SW 1271 (cell line): ENCODE measurements around the gene PPP2R5E.
"Not testable (repeated sequence)": the region's sequence is repeated elsewhere in the genome, so short reads cannot be mapped to it uniquely, and the experiment has no call there.

ENCODE experiments used
- DNase-seq, 2 experiments: peaks; one replicate each; lab custom pipeline; 2025; lab: John Stamatoyannopoulos, UW

The PPP2R5E gene

DNA sequence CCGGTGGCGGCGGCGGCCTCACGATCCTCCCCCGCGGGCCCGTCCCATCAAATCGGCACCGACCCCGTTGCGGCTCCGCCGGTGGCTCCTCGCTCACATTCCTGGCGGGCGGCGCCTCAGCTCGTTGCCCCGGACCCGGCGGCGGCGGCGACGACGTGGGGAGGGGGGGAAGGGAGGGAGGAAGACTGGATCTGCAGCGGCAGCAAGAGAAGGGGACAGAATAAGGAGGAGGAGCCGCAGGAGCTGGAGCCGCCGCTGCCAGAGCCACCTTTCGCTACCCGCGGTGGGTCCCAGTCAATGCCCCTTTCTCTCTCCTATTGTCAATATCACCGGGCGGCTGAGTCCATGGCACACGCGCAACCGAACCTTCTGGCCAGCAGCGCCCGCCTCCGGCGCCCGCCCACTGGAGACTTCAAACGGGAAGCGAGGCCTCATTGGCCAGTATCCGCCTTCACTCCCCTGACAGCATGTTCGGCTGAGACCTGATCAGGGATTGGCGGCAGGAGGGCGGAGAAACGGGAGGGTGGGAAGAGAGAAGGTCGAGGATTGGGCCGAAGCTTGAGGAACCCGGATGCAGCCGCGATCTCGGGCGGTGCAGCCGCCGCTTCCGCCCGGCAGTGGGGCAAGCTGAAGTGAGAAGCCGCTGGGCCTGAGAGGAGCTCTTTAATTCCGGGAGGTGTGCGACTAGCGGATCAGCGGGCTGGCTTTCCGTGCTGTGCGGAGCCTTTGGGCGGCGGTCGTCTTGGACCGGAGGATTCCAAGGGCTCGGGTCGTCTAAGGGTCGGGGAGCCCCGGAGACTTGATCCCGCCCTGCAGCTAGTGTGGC is at the start of gene PPP2R5E:
Gene PPP2R5E, minus strand, starts transcription at position 378 of the 826 bp plus-strand sequence. CDS start 3,692 bp downstream, outside the sequence.
- peak; percentile 97 to 98 for DNase-seq

DNA sequence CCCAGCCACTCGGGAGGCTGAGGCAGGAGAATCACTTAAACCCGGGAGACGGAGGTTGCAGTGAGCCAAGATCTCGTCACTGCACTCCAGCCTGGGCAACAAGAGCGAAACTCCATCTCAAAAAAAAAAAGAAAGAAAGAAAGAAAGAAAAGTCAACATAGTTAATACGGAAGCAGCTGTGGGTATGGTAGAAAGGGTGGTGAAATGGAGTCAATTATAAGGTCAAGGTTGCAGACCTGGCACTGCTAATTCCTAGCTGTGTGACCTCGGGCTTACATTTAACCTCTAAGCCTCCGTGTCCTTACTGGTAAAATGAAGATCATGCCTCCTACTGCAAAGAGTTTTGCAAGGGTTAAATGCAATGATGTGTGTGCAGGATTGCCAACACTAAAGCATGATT is 39.9 kb upstream of the PPP2R5E start:
- not testable (repeated sequence) for DNase-seq

- no peak for DNase-seq
These were observed 38.3 kb upstream of the PPP2R5E start for GRCh38 chr14:63581491-63581890.

- DNase-seq = no peak
These were observed 35.1 kb upstream of the PPP2R5E start for GRCh38 chr14:63578300-63578699.

DNA sequence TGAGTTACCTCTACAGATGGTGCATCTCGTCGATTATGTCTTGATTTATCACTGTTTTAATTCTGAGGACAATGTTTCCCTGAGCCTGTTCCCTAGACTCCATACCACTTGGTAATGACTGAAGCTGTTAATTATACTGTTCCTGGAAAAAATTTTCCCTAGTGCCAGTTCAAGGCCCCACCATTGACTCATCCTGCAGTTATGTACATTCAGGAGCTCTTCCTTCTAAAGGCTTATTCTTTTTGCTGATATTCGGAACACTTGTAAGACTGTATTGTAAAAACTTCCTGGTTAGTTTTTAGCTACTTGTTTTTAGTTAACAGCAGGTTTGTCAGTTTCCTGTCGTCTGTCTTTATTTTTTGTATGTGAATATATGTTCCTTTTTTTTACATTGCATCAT is 30.4 kb upstream of the PPP2R5E start:
- peak in 1 of 2 experiments; percentile 5 for DNase-seq

DNA sequence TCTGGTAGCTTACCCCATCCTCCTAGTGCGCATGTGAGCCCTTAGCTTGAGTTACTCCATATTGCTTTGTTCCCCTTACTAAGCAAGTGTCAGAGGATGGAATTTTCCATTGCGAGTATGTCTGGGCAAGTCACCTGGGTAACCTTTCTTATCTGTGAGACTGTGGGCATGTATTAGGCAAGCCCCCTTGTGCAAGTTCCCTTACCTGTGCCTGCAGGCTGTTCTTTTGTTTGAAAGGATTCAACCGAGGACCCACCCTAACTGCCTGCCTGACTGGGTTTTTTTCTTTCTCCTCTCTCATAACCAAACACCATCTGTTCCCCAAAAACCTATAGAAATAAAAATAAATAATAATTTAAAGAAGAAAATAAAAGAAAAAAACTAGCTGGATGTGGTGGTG is 22.3 kb upstream of the PPP2R5E start:
- DNase-seq = no peak

DNA sequence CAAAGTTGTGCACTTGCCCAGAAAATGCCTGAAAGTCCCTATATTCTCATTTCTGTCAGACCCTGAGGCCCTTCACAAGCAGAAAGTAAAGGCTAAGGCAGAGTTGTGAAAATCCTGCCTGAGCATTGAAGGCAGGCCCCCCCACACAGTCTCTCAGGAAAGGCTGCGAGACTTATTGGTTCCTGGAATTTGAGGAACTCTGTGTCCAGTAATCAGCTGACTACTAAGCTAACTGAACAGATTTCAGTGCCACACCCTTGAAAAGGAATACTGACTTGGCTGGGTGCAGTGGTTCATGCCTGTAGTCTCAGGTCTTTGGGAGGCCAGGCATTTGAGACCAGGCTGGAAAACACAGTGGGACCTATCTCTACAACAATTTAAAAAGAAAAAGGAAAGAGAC is 21.1 kb upstream of the PPP2R5E start:
- DNase-seq = no peak

- DNase-seq = peak in 1 of 2 experiments; percentile 34
These were observed 20.3 kb upstream of the PPP2R5E start for GRCh38 chr14:63563370-63564026.

DNA sequence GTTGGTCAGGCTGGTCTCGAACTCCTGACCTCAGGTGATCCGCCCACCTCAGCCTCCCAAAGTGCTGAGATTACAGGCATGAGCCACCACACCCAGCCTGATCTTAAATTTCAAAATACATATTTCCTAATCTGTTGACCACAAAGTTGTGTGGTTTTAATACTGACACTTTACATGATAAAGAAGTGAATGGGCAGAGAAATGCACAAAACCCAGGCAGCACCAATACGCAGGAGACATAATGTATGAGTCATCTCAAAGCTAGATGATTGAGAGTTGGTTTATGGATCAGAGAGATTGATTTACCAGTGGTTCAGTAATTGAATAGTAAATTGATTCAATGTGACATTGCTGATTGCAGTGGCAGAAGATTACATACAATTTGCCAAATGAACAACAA is 19.2 kb upstream of the PPP2R5E start:
- no peak for DNase-seq

GRCh38 chr14:63555572-63555971 is 12.4 kb upstream of the PPP2R5E start:
- DNase-seq = no peak

DNA sequence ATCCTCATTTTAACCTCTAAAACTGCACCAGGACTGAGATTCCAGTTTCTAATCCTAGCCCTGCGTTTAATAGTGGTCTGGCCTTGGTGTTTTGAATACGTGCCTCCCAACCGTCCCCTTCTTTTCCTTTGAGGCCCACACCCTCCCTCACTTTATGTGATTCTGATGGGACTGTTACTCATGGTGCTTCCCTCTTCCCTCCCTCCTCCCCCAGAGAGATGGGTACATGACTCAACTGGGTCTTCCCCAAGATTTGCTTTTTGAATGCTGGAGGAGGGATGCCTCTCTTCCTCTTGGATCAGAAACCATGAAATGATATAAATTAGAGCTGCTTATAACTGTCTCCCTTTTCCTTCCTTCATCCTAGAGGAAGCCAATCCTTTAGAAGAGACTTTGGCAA is 8.2 kb upstream of the PPP2R5E start:
- DNase-seq = no peak

DNA sequence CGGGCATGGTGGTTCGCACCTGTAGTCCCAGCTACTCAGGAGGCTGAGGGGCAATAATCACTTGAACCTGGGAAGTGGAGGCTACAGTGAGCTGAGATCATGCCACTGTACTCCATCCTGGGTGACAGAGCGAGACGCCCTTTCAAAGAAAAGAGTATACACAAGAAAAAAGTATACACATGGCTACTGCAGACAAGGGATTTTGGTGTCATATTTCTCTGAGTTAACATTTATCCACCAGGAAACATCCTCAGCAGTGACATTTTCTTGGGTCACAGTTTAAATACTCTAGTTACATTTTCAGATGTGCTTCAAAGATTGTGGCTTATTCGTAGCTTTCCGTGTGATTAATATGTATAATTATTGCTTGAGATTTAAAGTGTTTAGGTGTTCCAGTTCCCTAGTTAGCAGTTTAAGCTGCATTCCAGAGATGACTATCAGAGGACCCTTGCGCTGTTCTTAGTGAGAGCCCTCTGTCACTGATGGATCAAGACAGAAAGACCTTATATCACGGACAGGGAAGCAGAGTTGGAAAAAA is 4.7 kb upstream of the PPP2R5E start:
- no peak for DNase-seq

DNA sequence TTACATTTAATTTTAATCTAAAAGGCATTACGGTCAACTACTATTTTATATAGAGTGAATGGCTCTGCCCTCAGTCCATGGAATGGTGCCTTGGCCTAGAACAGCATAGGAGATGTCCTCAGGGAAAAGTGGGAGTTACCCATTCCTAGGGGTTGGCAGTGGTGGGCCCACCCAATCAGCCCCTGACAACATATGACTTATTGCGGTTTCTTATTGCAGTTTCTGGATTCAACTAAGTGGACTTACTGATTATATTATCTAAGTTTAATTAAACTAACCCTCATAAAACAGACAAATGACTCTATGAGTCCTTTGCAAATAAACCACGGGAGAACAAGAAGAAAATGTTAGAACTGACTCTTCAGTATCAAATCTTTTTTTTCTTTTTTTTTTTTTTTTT is 2.3 kb upstream of the PPP2R5E start:
- DNase-seq = no peak

DNA sequence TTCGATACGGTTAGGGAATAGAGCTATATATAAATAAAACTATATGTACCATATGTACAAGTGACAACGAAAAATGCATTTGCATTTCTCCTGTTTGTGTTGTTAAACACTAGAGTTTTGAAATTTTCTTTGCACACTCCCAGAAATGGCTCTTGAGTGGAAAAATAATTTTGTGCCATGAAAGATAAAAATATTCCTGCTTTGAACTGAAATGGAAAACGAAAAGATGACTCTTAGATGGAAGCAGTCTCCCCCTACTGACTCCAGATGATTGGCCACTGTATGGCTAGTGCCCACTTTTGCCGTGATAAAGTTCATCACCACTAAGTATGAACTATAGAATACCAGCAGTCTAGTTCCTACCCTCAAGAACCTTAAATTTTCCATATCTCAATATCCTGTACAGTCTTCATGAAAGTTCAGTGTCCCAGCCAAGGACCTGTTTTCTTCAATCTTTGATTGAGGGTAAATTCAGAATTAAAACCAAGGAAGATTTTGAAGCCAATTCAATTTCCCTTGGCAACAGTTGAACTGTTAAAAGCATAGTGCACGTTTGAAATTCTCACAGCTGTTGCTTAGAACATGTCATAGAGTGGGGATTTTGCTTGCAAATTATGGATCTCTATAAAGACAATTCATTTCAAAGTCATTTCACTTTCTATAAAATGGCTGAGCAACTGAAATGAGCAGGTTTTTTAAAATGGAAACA is 1.6 kb upstream of the PPP2R5E start:
- DNase-seq = peak in 1 of 2 experiments; percentile 39

GRCh38 chr14:63543826-63544406 is 739 bp upstream of the PPP2R5E start:
- DNase-seq = peak in 1 of 2 experiments; percentile 45

DNA sequence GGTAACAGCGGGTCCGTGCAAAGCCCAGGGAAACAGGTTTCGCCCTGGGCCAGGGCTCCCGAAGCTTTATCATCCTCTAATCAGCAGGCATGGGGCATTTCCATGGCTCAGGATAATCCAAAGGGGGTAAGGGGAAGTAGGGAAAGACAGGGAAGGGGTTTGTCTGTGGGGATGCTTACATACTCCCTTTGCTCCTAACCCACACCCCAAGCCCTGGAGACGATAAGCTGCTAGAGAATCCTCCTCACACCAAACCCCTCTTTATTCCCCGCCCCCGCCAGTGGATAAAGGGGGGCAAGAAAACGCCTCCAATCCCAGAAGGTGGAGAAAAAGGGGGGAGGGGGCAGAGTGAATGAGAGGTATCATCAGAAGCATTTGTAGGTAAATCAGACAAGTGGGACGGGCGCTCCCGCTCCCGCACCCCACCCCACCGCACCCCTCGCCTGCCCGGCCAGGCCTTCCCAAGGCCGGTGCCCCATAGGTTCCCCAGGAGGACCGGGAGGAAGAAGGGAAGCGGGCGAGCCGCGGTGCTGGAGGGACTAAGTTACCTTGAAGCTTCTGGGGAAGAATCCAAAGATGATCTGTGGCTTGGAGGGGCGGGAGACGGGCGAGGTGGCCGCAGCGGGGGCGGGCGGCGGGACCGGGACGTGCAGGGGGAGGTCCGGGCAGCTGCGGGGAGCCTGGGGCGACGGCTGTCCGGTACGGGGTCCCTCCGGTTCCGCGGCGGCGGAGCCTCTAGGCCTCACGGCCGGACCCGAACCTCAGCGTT is 762 bp downstream of the PPP2R5E start:
- DNase-seq = no peak

- no peak for DNase-seq
These were observed 7.3 kb downstream of the PPP2R5E start for GRCh38 chr14:63535918-63536317.

DNA sequence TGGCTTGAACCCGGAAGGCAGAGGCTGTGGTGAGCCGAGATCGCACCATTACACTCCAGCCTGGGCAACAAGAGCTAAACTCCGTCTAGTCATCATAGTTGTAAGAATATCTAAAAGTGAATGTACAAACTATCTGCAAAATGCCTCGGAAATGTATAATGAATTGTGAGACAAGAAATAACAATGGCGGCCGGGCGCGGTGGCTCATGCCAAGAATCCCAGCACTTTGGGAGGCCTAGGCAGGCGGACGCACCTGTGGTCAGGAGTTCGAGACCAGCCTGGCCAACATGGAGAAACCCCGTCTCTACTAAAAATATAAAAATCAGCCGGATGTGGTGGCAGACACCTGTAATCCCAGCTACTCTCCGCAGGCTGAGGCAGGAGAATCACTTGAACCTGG is 9.7 kb downstream of the PPP2R5E start:
- no peak for DNase-seq

DNA sequence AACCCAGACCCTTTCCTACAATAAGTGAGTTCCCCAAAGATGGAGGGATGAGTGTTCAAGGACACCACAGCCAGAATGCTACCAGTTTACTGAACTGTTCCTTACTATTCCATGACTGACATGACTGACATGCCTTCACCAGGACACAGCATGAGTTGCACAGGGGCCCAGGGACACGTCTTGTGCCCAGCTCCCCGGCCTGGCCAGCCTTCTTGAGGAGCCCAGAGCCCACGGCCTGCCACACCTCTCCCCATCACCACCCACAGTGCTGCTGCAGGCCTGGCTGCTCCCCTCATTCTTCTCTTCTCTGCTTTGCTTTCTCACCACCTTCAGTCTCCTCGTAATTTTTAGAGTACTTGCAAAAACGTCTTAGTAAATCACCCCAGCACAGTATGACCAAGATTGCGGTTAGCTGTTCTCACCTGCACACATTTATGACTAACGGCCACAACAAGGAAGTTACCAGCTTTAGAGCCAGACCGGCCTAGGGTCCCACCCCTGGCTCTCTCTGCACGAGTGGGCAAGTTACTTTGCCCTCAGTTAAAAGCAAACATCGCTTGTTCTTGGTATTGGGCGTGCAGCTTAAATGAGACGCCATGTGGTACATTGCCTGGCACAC is 18.5 kb downstream of the PPP2R5E start:
- no peak for DNase-seq

DNA sequence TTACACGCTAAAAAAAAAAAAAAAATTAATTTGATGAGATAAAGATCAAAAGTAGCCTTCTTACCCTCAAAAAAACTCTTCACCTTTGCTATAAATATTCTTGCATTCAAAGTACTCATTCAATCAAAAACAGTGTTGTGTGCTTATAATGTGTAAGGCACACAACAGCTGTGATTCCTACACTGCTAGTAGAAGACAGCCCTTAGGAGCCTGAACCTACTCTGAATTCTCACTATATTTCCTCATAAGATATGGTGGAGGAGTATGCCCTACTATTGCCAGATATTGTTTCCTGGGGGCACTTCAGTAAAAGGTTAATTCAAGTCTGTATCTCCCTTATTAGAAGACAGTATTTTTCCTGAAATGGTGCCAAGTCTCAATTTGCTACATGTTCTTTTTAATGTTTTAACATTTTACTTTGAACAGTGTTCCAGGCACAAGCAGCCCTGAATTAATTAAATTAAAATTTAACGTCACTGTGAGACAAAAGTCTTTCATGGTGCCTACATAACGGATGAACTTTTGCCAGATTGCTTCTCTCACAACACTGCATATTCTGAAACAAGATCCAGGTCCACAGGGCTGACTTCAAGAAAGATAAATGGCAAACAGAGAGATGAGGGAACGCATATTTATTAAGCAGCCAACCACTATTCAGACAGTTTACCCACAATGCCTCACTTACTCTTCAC is 19.3 kb downstream of the PPP2R5E start:
- DNase-seq = no peak
